ENCODE data around the gene PPP4R1.

- TF ChIP-seq ZNF384 (IDR thresholded peaks at IDR 0.05) (no peak), FOXM1 (IDR thresholded peaks at IDR 0.05; ENCODE audit: borderline replicate concordance) (no peak), SP1 (IDR thresholded peaks at IDR 0.05) (no peak), FOXK2 (IDR thresholded peaks at IDR 0.05) (no peak), NFRKB (IDR thresholded peaks at IDR 0.05) (no peak), ARNT (IDR thresholded peaks at IDR 0.05) (no peak), FOXA1 (IDR thresholded peaks at IDR 0.05) (no peak), BHLHE40 (IDR thresholded peaks at IDR 0.05; ENCODE audit: borderline replicate concordance) (no peak), L3MBTL2 (conservative IDR thresholded peaks at IDR 0.05) (no peak)
Observed at GRCh38 chr18:9655232-9655767, 40.9 kb upstream of the PPP4R1 start.

Data from HEK293T (cell line).